Activated CD4-positive, alpha-beta T cell treated with anti-CD3 and anti-CD28 coated beads for 1 hour (primary cell): ENCODE data around the gene SOAT2.

ENCODE experiments used
- DNase-seq: peaks from one replicate; pipeline ENCODE4 v3.0.0-alpha.2; 2020

Gene SOAT2

GRCh38 chr12:53065975-53066931 lies 37.0 kb upstream of the SOAT2 start:
- DNase-seq: peak; percentile 54

DNA sequence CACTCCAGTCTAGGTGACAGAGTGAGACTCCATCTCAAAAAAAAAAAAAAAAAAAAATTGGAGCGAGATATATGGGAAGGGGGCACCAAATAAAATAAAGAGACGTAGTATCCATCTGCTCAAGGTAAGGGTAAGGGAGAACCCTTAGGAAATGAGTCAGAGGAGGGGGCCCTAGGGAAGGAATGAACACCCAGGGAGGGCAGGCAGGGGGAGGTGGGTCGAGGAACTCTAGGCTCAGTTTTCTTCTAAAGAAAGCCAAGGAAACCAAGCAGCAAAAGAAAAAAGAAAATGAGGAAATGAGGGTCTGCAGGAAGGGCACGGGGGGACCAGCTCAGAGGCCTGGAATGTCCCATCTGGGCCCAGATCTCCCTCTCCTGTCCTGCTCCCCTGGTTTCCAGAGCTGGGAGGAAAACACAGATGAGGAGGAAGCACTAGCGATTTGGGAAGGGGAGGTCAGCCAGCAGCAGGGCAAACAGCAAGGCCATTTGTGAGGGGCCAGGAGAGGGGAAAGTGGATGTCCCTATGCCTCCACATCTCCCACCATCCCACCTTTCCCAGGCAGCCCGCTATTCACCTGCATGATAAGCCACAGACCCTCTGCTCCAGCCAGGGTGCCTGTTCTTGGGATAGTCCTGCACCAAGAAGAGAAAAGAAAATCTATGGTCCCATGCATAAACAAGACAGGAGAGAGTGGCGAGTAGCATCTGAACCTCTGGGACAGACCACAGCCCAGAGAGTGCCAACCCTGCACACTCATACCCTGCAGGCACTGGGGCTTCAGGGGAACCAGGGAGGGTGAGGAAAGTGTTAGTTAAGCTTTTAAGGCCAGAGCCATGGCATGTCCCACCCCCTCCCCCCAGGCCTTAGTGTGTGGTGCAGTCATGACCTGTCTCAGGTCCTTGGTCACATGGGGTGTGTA lies 36.0 kb upstream of the SOAT2 start:
- no peak for DNase-seq

- no peak for DNase-seq
Measured at GRCh38 chr12:53067993-53068770, 35.1 kb upstream of the SOAT2 start.

- no peak for DNase-seq
Measured at GRCh38 chr12:53068811-53069585, 34.3 kb upstream of the SOAT2 start.

DNA sequence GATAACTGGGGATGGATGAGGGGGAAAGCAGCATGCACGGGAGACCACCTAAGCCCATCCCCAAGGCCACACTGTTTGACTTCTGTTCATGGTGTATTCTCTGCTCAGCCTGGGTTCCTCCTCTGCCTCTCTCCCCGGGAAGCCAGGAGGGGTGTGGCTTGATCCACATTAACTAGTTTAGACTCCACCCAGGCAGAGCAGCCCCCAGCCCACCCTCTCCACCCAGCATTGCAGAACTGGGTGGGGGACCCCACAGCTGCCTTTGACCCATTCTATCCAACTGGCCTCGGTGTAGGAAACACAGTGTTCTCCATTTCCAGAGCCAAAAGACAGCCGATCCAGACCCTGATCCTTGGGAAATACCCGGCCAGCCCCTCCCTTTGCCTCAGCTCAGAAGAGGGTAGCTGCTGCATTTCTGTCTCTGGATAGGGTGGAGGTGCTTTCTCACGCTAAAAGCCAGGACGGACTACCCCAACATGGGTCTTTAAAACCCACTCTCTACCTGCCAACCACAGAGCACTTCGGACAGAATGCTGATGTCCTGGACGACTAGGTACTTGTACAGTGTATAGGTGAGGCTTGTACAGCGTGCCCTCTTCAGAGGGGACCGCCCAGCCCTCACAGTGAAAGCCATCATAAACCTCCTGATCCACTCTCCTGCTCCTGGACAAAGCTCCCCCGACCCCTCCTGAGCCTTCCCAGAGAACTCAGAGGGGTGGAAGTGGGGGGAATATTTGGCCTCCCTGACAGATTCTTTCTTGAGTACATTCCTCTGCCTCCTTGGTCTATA lies 33.5 kb upstream of the SOAT2 start:
- no peak for DNase-seq

DNA sequence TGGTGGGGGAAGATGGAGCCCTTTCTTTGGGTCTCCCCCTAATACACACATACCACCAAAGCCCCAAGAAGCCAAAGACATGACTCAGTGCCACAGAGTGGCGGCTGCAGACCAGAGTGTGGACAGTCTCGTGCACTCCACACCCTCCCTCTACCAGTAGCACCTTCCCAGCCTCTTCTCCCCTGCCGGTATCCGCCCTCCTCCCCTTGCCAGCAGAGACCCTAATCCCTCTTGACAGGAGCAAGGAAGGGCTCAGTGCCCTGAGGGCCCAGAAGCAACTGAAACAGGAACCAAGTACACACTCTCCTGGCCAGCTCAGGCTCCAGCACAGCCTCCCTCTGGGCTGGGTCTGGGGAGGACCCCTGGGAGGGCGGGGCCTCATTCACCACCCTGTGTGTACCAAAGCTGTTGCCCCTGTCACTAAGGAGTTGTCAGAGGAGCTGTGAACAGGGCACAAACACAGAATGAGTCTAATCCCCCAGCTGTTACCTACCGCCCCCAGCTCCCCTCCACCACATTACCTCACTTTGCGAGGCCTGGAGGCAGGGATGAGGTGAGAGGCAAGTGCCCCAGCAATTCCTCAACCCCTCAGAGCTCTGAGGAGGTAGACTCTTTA lies 32.3 kb upstream of the SOAT2 start:
- DNase-seq: no peak

DNA sequence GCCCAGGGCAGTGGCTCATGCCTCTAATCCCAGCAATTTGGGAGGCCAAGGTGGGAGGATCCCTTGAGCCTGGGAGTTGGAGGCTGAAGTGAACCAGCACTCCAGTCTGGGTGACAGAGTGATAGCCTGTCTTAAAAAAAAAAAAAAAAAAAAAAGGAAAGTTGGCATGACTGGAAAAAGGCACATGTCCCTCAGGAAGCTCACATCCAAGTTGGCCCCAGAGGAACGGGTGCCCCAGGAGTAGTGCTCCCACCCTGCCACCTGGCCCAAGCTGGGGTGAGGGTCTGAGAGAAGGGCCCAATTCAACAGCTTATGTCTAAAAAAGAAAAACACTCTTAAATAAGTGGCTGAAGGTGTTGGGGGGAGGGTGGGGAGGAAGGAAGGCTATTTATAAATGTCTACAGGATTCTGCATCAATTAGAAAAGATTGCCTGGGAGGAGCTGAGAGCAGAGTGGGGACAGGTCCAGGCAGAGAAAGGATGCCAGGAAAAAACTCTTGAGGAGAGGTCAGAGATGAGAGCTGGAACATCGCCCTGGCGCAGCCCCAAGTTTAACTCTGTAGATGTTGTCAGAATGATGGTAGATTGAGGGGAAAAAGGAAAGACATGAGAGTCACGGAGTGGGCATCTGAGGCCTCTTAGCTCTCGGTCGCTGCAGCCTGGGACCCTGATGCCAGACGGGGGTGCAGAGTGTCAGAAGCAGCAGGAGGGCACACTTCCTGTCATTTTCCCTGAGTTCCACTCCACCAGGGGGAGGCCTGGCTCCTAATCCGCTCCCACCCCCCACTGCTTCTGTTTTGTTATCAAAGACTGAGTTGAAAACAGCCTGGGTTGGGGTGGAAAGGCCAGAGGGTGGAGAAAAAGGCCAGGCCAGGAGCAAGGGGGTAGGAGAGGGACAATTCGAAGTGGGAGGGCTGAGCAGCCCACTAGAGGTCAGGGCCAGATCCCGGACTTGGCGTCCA lies 31.4 kb upstream of the SOAT2 start:
- no peak for DNase-seq

- DNase-seq: no peak
Measured at GRCh38 chr12:53073881-53074280, 29.4 kb upstream of the SOAT2 start.

GRCh38 chr12:53074283-53074998 lies 28.8 kb upstream of the SOAT2 start:
- DNase-seq: no peak

DNA sequence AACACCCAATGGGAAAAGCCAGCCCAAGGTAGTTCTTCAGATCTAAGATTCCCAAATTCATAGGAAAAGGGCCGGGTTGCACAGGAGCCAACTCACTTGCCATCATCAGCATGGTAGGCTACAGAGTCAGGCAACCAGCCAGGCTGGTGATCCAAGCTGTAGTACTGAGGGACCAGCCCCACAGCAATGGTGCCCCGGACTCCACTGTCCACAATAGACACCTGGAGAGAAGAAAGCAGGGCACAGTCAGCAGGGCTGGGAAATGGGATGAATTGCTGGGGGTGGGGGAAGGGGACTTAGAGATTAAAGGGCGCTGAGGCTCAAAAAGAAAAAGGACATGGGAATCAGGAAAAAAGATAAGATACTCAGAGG lies 28.3 kb upstream of the SOAT2 start:
- no peak for DNase-seq

GRCh38 chr12:53076461-53076860 lies 26.8 kb upstream of the SOAT2 start:
- no peak for DNase-seq

DNA sequence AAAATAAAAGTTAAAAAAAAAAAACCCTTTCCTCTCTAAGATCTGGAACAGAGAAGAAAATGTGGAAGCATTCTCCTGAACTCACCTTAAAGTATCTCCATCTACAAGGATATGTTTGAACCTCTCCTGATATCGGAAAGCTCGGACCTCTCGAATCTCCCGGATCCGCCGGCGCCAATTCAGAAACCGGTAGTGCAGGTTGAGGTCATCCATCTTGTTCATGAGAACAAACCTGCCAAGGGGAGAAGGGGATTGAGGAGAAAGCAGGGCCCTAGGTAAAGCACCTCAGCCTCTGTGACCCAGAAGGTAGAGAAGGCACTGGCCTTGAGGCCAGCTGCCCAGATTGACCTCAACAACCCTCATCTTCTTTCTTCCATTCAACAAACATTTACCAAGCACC lies 26.3 kb upstream of the SOAT2 start:
- DNase-seq: no peak

DNA sequence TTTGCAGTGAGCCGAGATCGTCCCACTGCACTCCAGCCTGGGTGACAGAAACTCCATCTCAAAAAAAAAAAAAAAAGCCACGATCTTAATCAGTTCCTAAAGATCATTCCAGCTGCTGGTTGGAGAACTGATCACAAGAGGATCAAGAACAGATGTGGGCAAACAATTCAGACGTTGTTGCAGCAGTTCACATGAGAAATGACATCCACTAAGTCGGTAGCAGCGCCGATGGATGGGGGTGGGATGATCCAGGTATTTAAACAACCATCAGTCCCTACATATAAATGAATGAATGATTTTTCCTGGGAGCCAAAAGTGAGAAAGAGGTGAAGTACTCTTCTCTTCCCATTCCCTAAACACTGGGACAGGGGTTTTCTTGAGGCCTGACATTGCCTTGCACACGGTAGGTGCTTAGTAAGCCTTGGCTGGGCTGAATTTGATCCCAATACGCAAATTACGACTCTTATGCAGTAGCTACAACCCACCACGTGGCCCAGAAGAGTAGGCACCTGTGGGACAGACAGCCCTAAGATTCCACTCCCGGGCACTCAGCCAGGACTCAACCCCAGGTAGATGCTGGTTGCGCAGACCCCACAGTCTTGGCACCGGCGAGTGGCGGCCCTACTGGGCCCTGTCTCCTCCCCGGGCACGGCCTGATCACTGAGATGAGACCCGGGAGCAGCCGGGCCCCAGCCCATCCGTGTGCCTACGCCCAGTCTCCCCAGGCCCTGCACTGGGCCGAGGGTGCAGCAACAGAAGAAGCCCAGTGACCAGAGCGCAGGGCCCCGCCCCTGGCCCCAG lies 24.7 kb upstream of the SOAT2 start:
- DNase-seq: peak; percentile 31

GRCh38 chr12:53079226-53080117 lies 23.8 kb upstream of the SOAT2 start, which contains the start of gene SPRYD3:
Gene SPRYD3, minus strand, starts transcription at chr12:53079390. Its CDS starts 57 bp downstream, at chr12:53079333.
- peak; percentile 94 for DNase-seq

GRCh38 chr12:53082637-53083175 lies 20.6 kb upstream of the SOAT2 start:
- DNase-seq: no peak

DNA sequence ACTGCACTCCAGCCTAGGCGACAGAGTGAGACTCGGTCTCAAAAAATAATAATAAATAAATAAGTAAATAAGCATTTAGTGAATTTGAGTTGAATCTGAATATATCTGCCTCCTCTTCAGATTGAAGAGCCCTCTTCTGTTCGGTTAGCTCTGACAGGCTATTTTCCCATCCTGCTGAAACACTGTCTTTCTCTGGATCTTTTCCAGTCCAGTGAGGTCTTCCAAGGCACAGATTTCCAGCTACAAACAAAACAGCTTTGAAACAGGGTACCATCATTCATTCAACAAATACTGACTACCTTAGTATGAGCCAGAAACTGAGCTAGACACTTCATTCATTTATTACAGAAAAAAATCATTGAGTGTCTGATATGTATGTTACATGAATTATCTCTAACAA lies 16.9 kb upstream of the SOAT2 start:
- DNase-seq: no peak

DNA sequence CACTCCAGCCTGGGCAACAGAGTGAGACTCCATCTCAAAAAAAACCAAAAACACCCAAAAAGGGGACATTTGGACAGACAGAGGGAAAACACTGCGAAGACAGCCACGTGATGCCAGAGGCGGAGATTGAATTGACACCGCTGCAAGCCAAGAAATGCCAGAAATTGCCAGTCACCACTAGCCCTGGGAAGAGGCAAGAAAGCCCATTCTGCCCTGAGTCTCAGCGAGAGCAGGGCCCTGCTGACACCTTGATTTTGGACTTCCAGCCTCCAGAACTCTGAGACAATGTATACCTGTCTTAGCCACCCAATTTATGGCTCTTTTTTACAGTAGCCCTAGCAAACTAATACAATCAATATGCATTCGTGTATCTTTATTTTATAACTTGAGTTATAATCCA lies 13.2 kb upstream of the SOAT2 start:
- DNase-seq: no peak
